GM19395 (cell line): ENCODE data around the gene ZNF227.
"Not testable (repeated sequence)": the region's sequence is repeated elsewhere in the genome, so short reads cannot be mapped to it uniquely, and the experiment has no call there.

Source experiments
- ATAC-seq: cut with Tn5 transposase; IDR thresholded peaks from one replicate; pipeline ENCODE4 v1.9.1; 2021; ENCODE audit warnings: mild to moderate bottlenecking, moderate library complexity; ENCODE audit not compliant: unreplicated experiment

Gene ZNF227

GRCh38 chr19:44236384-44236783 is 24.1 kb downstream of the ZNF227 start:
- no peak for ATAC-seq

- ATAC-seq: not testable (repeated sequence)
Measured at GRCh38 chr19:44252332-44252731, 40.0 kb downstream of the ZNF227 start.

- not testable (repeated sequence) for ATAC-seq
Measured at GRCh38 chr19:44253392-44253791, 41.1 kb downstream of the ZNF227 start.

- no peak for ATAC-seq
Measured at GRCh38 chr19:44254496-44254895, 42.2 kb downstream of the ZNF227 start.

GRCh38 chr19:44255705-44256411 is 43.5 kb downstream of the ZNF227 start:
- no peak for ATAC-seq

- ATAC-seq: no peak
Measured at GRCh38 chr19:44258136-44258535, 45.8 kb downstream of the ZNF227 start.

- ATAC-seq: no peak
Measured at GRCh38 chr19:44258835-44259413, 46.6 kb downstream of the ZNF227 start.

- no peak for ATAC-seq
Measured at GRCh38 chr19:44260343-44260681, 48.0 kb downstream of the ZNF227 start.

- no peak for ATAC-seq
Measured at GRCh38 chr19:44260695-44261446, 48.5 kb downstream of the ZNF227 start.

- ATAC-seq: no peak
Measured at GRCh38 chr19:44277331-44277730, 65.0 kb downstream of the ZNF227 start.

- ATAC-seq: no peak
Measured at GRCh38 chr19:44278181-44278690, 65.9 kb downstream of the ZNF227 start.

GRCh38 chr19:44280916-44281315 is 68.6 kb downstream of the ZNF227 start:
- ATAC-seq: no peak

- ATAC-seq: no peak
Measured at GRCh38 chr19:44282846-44283245, 70.5 kb downstream of the ZNF227 start.

GRCh38 chr19:44284968-44285367 is 72.6 kb downstream of the ZNF227 start:
- ATAC-seq: no peak
